Measurements from ENCODE around the gene PPFIA2.
A peak's percentile ranks its signal among the peaks of the same experiment; 100 is the strongest.

The PPFIA2 gene

GRCh38 chr12:81633127-81633526, 126.0 kb downstream of the PPFIA2 start:
- TF ChIP-seq, protein P1, sequence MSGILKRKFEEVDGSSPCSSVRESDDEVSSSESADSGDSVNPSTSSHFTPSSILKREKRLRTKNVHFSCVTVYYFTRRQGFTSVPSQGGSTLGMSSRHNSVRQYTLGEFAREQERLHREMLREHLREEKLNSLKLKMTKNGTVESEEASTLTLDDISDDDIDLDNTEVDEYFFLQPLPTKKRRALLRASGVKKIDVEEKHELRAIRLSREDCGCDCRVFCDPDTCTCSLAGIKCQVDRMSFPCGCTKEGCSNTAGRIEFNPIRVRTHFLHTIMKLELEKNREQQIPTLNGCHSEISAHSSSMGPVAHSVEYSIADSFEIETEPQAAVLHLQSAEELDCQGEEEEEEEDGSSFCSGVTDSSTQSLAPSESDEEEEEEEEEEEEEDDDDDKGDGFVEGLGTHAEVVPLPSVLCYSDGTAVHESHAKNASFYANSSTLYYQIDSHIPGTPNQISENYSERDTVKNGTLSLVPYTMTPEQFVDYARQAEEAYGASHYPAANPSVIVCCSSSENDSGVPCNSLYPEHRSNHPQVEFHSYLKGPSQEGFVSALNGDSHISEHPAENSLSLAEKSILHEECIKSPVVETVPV (CRISPR knock-in tag; IDR thresholded peaks at IDR 0.05), result no peak
- TF ChIP-seq PPARA (CRISPR knock-in tag; IDR thresholded peaks at IDR 0.05; ENCODE audit: borderline replicate concordance), result no peak

DNA sequence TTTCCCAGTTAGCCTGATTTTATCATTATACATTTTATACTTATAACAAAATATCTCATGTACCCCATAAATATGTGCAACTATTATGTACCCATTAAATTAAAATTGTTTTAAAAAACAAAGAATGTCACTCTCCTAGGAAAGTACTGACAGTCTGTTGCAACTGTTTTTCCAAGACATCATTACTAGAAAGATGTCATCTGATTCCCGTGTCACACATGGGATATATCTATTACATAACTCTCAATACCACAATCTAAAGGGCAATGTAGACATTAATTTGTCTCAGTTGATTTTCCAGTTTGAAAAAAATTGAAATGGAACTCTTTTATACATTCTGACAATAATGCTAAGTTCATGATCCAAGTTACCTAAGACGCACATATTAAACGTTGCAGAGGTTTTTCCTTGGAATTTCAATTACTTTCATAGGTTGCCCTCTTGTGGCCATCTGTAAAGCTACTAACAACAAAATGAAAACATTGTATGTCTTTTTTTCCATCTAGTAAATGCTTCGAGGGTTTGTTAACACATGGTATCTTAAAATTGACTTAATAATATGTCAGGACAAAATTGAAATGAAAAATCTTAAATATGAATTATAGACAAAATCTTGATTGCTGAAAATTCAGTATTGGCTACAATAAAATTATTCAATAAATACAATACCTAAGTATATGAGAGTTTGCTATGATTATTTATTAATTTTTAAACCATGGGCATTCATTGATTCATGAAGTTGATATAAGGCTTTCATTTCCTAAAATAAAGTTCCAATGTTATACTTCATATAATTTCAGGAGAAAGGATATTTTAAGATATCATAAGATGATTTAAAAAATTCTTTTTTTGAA, 131.6 kb downstream of the PPFIA2 start:
- TF ChIP-seq, protein P1 (CRISPR knock-in tag; IDR thresholded peaks at IDR 0.05), result no peak
- TF ChIP-seq RARB (CRISPR knock-in tag; IDR thresholded peaks at IDR 0.05) (no peak), GLIS3 (CRISPR knock-in tag; IDR thresholded peaks at IDR 0.05) (no peak), ARNTL (CRISPR knock-in tag; IDR thresholded peaks at IDR 0.05; ENCODE audit: borderline replicate concordance, low read depth) (no peak), SNAI2 (CRISPR knock-in tag; IDR thresholded peaks at IDR 0.05) (no peak), CSDC2 (CRISPR knock-in tag; IDR thresholded peaks at IDR 0.05) (no peak), PPARA (CRISPR knock-in tag; IDR thresholded peaks at IDR 0.05; ENCODE audit: borderline replicate concordance) (no peak), ZFP3 (CRISPR knock-in tag; IDR thresholded peaks at IDR 0.05) (no peak), TCF4 (CRISPR knock-in tag; IDR thresholded peaks at IDR 0.05; ENCODE audit: borderline replicate concordance) (no peak), OSR1 (CRISPR knock-in tag; IDR thresholded peaks at IDR 0.05) (no peak)
- TF ChIP-seq, protein P2, sequence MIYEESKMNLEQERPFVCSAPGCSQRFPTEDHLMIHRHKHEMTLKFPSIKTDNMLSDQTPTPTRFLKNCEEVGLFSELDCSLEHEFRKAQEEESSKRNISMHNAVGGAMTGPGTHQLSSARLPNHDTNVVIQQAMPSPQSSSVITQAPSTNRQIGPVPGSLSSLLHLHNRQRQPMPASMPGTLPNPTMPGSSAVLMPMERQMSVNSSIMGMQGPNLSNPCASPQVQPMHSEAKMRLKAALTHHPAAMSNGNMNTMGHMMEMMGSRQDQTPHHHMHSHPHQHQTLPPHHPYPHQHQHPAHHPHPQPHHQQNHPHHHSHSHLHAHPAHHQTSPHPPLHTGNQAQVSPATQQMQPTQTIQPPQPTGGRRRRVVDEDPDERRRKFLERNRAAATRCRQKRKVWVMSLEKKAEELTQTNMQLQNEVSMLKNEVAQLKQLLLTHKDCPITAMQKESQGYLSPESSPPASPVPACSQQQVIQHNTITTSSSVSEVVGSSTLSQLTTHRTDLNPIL (CRISPR knock-in tag; IDR thresholded peaks at IDR 0.05; ENCODE audit: low read depth), result no peak
- TF ChIP-seq, protein P3, sequence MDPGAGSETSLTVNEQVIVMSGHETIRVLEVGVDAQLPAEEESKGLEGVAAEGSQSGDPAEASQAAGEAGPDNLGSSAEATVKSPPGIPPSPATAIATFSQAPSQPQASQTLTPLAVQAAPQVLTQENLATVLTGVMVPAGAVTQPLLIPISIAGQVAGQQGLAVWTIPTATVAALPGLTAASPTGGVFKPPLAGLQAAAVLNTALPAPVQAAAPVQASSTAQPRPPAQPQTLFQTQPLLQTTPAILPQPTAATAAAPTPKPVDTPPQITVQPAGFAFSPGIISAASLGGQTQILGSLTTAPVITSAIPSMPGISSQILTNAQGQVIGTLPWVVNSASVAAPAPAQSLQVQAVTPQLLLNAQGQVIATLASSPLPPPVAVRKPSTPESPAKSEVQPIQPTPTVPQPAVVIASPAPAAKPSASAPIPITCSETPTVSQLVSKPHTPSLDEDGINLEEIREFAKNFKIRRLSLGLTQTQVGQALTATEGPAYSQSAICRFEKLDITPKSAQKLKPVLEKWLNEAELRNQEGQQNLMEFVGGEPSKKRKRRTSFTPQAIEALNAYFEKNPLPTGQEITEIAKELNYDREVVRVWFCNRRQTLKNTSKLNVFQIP (CRISPR knock-in tag; IDR thresholded peaks at IDR 0.05; ENCODE audit: borderline replicate concordance, low read depth), result no peak
- peak; percentile 75 for ATAC-seq

More at GRCh38 chr12:81633127-81633526, 126.0 kb downstream of the PPFIA2 start:
- no peak for ATAC-seq

DNA sequence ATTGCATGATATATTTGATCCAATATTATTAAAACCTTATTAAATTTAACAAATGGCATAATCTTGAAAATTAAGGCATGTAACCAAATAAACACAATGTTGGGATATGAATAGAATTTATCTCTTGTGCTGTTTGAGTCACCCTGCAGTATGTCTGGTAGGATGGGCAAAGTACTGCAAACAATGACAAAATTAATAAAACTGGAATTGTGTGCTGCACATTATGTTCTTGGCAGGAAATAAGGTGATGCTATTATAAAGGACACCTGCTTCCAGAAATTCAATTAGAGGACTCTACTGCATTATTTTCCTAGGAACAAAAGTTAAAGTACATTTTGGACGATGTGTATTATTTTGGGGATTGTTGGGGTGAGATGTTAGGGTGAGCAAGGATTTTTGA, 132.7 kb downstream of the PPFIA2 start:
- no peak for ATAC-seq
- TF ChIP-seq BACH2 (CRISPR knock-in tag; IDR thresholded peaks at IDR 0.05; ENCODE audit: borderline replicate concordance) (no peak), ZC3H10 (CRISPR knock-in tag; IDR thresholded peaks at IDR 0.05) (no peak), RARB (CRISPR knock-in tag; IDR thresholded peaks at IDR 0.05) (no peak), PATZ1 (CRISPR knock-in tag; IDR thresholded peaks at IDR 0.05; ENCODE audit: borderline replicate concordance) (no peak), GLIS3 (CRISPR knock-in tag; IDR thresholded peaks at IDR 0.05) (no peak), ISL1 (CRISPR knock-in tag; IDR thresholded peaks at IDR 0.05) (no peak), ESRRG (CRISPR knock-in tag; IDR thresholded peaks at IDR 0.05) (no peak), TOX (CRISPR knock-in tag; IDR thresholded peaks at IDR 0.05; ENCODE audit: borderline replicate concordance) (no peak), ZNF565 (CRISPR knock-in tag; conservative IDR thresholded peaks at IDR 0.05; ENCODE audit: low read depth) (no peak), TCF4 (CRISPR knock-in tag; IDR thresholded peaks at IDR 0.05; ENCODE audit: borderline replicate concordance) (no peak), CSDC2 (CRISPR knock-in tag; IDR thresholded peaks at IDR 0.05) (no peak), ZFP30 (CRISPR knock-in tag; IDR thresholded peaks at IDR 0.05) (no peak)
- TF ChIP-seq, protein P4, sequence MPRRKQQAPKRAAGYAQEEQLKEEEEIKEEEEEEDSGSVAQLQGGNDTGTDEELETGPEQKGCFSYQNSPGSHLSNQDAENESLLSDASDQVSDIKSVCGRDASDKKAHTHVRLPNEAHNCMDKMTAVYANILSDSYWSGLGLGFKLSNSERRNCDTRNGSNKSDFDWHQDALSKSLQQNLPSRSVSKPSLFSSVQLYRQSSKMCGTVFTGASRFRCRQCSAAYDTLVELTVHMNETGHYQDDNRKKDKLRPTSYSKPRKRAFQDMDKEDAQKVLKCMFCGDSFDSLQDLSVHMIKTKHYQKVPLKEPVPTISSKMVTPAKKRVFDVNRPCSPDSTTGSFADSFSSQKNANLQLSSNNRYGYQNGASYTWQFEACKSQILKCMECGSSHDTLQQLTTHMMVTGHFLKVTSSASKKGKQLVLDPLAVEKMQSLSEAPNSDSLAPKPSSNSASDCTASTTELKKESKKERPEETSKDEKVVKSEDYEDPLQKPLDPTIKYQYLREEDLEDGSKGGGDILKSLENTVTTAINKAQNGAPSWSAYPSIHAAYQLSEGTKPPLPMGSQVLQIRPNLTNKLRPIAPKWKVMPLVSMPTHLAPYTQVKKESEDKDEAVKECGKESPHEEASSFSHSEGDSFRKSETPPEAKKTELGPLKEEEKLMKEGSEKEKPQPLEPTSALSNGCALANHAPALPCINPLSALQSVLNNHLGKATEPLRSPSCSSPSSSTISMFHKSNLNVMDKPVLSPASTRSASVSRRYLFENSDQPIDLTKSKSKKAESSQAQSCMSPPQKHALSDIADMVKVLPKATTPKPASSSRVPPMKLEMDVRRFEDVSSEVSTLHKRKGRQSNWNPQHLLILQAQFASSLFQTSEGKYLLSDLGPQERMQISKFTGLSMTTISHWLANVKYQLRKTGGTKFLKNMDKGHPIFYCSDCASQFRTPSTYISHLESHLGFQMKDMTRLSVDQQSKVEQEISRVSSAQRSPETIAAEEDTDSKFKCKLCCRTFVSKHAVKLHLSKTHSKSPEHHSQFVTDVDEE (CRISPR knock-in tag; IDR thresholded peaks at IDR 0.05), result no peak
